Measurements from ENCODE around the gene MAP4K4.

Gene MAP4K4

GRCh38 chr2:101828257-101828656 lies 130.8 kb downstream of the MAP4K4 start:
- H3K9me2 ChIP-seq (replicated peaks; ENCODE audit: low read depth, low read length), result no peaks in the 10 kb centered on the region
- H4K20me1 ChIP-seq (ENCODE audit: insufficient read depth, low read length, poor library complexity, severe bottlenecking), result peaks cover 22% of the 10 kb centered on the region
- no peaks in the 10 kb centered on the region for H3F3A ChIP-seq (ENCODE audit: low read depth)
- no peaks in the 10 kb centered on the region for H3K9me3 ChIP-seq (ENCODE audit: insufficient read depth, low read depth, low read length)
- H3K4me3 ChIP-seq (ENCODE audit: low read length, poor library complexity, severe bottlenecking), result no peak overlapping the region
- H3K4me2 ChIP-seq (ENCODE audit: low read depth, low read length, poor library complexity, severe bottlenecking), result peak overlapping the region; percentile 16
- no peaks in the 10 kb centered on the region for H3K27me3 ChIP-seq (ENCODE audit: insufficient read depth, low read length, poor library complexity, severe bottlenecking)
- TF ChIP-seq, protein P1, sequence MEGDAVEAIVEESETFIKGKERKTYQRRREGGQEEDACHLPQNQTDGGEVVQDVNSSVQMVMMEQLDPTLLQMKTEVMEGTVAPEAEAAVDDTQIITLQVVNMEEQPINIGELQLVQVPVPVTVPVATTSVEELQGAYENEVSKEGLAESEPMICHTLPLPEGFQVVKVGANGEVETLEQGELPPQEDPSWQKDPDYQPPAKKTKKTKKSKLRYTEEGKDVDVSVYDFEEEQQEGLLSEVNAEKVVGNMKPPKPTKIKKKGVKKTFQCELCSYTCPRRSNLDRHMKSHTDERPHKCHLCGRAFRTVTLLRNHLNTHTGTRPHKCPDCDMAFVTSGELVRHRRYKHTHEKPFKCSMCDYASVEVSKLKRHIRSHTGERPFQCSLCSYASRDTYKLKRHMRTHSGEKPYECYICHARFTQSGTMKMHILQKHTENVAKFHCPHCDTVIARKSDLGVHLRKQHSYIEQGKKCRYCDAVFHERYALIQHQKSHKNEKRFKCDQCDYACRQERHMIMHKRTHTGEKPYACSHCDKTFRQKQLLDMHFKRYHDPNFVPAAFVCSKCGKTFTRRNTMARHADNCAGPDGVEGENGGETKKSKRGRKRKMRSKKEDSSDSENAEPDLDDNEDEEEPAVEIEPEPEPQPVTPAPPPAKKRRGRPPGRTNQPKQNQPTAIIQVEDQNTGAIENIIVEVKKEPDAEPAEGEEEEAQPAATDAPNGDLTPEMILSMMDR (conservative IDR thresholded peaks at IDR 0.05; ENCODE audit: low read length), result no peak
- TF ChIP-seq EZH2phosphoT487 (IDR thresholded peaks at IDR 0.05; ENCODE audit: borderline replicate concordance), result no peak
- H3K79me2 ChIP-seq (ENCODE audit: insufficient read depth, low read length), result peaks cover 18% of the 10 kb centered on the region; the same call in 1 of the 2 replicates
- H3K4me1 ChIP-seq (ENCODE audit: insufficient read depth, low read length, poor library complexity, severe bottlenecking), result peaks cover 36% of the 10 kb centered on the region
- no peak overlapping the region for H2AFZ ChIP-seq (ENCODE audit: low read length)
- H3K36me3 ChIP-seq (ENCODE audit: insufficient read depth, low read length), result peaks cover 73% of the 10 kb centered on the region
- no peak overlapping the region for H3K9ac ChIP-seq (ENCODE audit: low read depth, low read length, poor library complexity, severe bottlenecking)

DNA sequence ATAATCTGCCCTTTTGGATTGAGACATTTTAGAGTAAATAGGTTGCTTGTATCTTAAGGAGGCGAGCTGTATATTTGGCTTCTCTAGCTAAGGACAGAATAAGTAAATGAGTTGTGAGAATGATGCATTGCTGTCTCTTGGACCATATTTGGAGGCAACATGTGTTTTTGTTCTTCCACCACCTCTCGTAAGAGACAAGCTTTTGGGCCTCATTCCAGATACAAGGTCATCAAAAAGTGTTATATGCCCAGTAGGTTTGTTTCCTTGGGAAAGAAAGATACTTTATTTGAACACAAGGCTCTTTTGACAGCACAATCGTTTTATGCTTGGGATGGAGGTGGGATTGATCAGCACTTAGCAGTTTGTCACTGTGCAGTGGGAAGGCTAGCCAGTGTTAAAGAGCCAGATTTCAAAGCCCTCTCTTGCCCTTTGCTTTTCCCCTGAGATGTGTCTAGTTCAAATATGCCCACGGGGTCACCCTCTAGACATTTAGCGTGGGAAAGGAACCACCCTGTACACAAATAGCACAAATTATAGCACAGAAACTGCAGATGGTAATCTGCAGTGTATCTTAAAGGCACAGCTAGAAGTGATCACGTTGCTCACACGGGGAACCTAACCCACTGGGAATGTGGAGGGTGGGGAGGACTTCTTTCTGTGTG lies 131.3 kb downstream of the MAP4K4 start:
- H3K79me2 ChIP-seq (ENCODE audit: insufficient read depth, low read length), result peaks cover 18% of the 10 kb centered on the region; the same call in 1 of the 2 replicates
- H2AFZ ChIP-seq (ENCODE audit: low read length), result no peak overlapping the region
- H3K4me3 ChIP-seq (ENCODE audit: low read length, poor library complexity, severe bottlenecking), result no peak overlapping the region
- H3K9me3 ChIP-seq (ENCODE audit: insufficient read depth, low read depth, low read length), result no peaks in the 10 kb centered on the region
- H3K36me3 ChIP-seq (ENCODE audit: insufficient read depth, low read length), result peaks cover 76% of the 10 kb centered on the region
- no peaks in the 10 kb centered on the region for H3K27me3 ChIP-seq (ENCODE audit: insufficient read depth, low read length, poor library complexity, severe bottlenecking)
- H3K4me2 ChIP-seq (ENCODE audit: low read depth, low read length, poor library complexity, severe bottlenecking), result peak overlapping the region; percentile 16
- peaks cover 30% of the 10 kb centered on the region for H3K4me1 ChIP-seq (ENCODE audit: insufficient read depth, low read length, poor library complexity, severe bottlenecking)
- H3F3A ChIP-seq (ENCODE audit: low read depth), result no peaks in the 10 kb centered on the region
- peaks cover 17% of the 10 kb centered on the region for H4K20me1 ChIP-seq (ENCODE audit: insufficient read depth, low read length, poor library complexity, severe bottlenecking)
- H3K9ac ChIP-seq (ENCODE audit: low read depth, low read length, poor library complexity, severe bottlenecking), result no peak overlapping the region
- no peaks in the 10 kb centered on the region for H3K9me2 ChIP-seq (replicated peaks; ENCODE audit: low read depth, low read length)
- no peak for TF ChIP-seq EZH2phosphoT487 (IDR thresholded peaks at IDR 0.05; ENCODE audit: borderline replicate concordance)
- TF ChIP-seq, protein P1 (conservative IDR thresholded peaks at IDR 0.05; ENCODE audit: low read length), result no peak

- Histone ChIP-seq H3F3A (ENCODE audit: low read depth) (no peaks in the 10 kb centered on the region), H3K27me3 (ENCODE audit: insufficient read depth, low read length, poor library complexity, severe bottlenecking) (no peaks in the 10 kb centered on the region), H3K4me1 (ENCODE audit: insufficient read depth, low read length, poor library complexity, severe bottlenecking) (peaks cover 30% of the 10 kb centered on the region), H3K4me3 (ENCODE audit: low read length, poor library complexity, severe bottlenecking) (no peak overlapping the region), H3K36me3 (ENCODE audit: insufficient read depth, low read length) (peaks cover 82% of the 10 kb centered on the region), H3K4me2 (ENCODE audit: low read depth, low read length, poor library complexity, severe bottlenecking) (no peak overlapping the region), H3K9ac (ENCODE audit: low read depth, low read length, poor library complexity, severe bottlenecking) (no peak overlapping the region), H3K9me3 (ENCODE audit: insufficient read depth, low read depth, low read length) (no peaks in the 10 kb centered on the region), H3K9me2 (replicated peaks; ENCODE audit: low read depth, low read length) (no peaks in the 10 kb centered on the region), H2AFZ (ENCODE audit: low read length) (no peak overlapping the region), H3K79me2 (ENCODE audit: insufficient read depth, low read length) (peaks cover 17% of the 10 kb centered on the region; the same call in 1 of the 2 replicates), H4K20me1 (ENCODE audit: insufficient read depth, low read length, poor library complexity, severe bottlenecking) (peaks cover 17% of the 10 kb centered on the region)
- TF ChIP-seq, protein P1 (conservative IDR thresholded peaks at IDR 0.05; ENCODE audit: low read length), result no peak
- no peak for TF ChIP-seq EZH2phosphoT487 (IDR thresholded peaks at IDR 0.05; ENCODE audit: borderline replicate concordance)
Observed at GRCh38 chr2:101829429-101829828, 131.9 kb downstream of the MAP4K4 start.
